Renal cortex interstitium (tissue), 15 donors: ENCODE data around the gene AK4. TPM values are rescaled to one million over a fixed set of nuclear protein-coding genes. Genes with fewer than 3 reads are reported as not detected.
"Not testable (repeated sequence)": the region's sequence is repeated elsewhere in the genome, so short reads cannot be mapped to it uniquely, and the experiment has no call there.

Experiments
- DNase-seq, 11 donors: peaks; one replicate each; pipeline ENCODE4 v3.0.0-alpha.2; 2013; ENCODE audit warnings: low read depth in 9 of 11, low spot score in 4 of 11; ENCODE audit errors: extremely low read depth in 1 of 11
- long read RNA-seq, 16 experiments: transcript quantifications; one replicate each; lab custom pipeline, GENCODE V29; 2026
- polyA plus RNA-seq, 3 donors: library from polyadenylated mRNA; unstranded; fragments of 120-200 nt; gene quantifications; one replicate each; pipeline ENCODE4 v1.2.1, GENCODE V29; 2013; ENCODE audit not compliant: insufficient read length in 3 of 3

AK4 gene
- polyA plus RNA-seq: 10 to 100 TPM; 51.5 to 70.3 (median 67.9) TPM
- long read RNA-seq, donor 1, full-length matches to known transcripts: 14 of 14 reads
- long read RNA-seq, donor 1, partial matches to known transcripts: 0 of 14 reads
- long read RNA-seq, donor 1, other reads (novel, unspliced or antisense): 0 of 14 reads
- long read RNA-seq, donor 2, full-length matches to known transcripts: 21 of 21 reads
- long read RNA-seq, donor 2, partial matches to known transcripts: 0 of 21 reads
- long read RNA-seq, donor 2, other reads (novel, unspliced or antisense): 0 of 21 reads
- long read RNA-seq, donor 3, full-length matches to known transcripts: 25 of 25 reads
- long read RNA-seq, donor 3, partial matches to known transcripts: 0 of 25 reads
- long read RNA-seq, donor 3, other reads (novel, unspliced or antisense): 0 of 25 reads
- long read RNA-seq, donor 4, full-length matches to known transcripts: 19 of 19 reads
- long read RNA-seq, donor 4, partial matches to known transcripts: 0 of 19 reads
- long read RNA-seq, donor 4, other reads (novel, unspliced or antisense): 0 of 19 reads
- long read RNA-seq, donor 5: 0 reads
- long read RNA-seq, donor 6, full-length matches to known transcripts: 22 of 22 reads
- long read RNA-seq, donor 6, partial matches to known transcripts: 0 of 22 reads
- long read RNA-seq, donor 6, other reads (novel, unspliced or antisense): 0 of 22 reads
- long read RNA-seq, donor 7, full-length matches to known transcripts: 17 of 17 reads
- long read RNA-seq, donor 7, partial matches to known transcripts: 0 of 17 reads
- long read RNA-seq, donor 7, other reads (novel, unspliced or antisense): 0 of 17 reads
- long read RNA-seq, donor 8, full-length matches to known transcripts: 32 of 37 reads
- long read RNA-seq, donor 8, partial matches to known transcripts: 5 of 37 reads
- long read RNA-seq, donor 8, other reads (novel, unspliced or antisense): 0 of 37 reads
- long read RNA-seq, donor 9, full-length matches to known transcripts: 15 of 15 reads
- long read RNA-seq, donor 9, partial matches to known transcripts: 0 of 15 reads
- long read RNA-seq, donor 9, other reads (novel, unspliced or antisense): 0 of 15 reads
- long read RNA-seq, donor 10, full-length matches to known transcripts: 8 of 8 reads
- long read RNA-seq, donor 10, partial matches to known transcripts: 0 of 8 reads
- long read RNA-seq, donor 10, other reads (novel, unspliced or antisense): 0 of 8 reads
- long read RNA-seq, donor 11, full-length matches to known transcripts: 10 of 10 reads
- long read RNA-seq, donor 11, partial matches to known transcripts: 0 of 10 reads
- long read RNA-seq, donor 11, other reads (novel, unspliced or antisense): 0 of 10 reads
- long read RNA-seq, donor 12, full-length matches to known transcripts: 5 of 5 reads
- long read RNA-seq, donor 12, partial matches to known transcripts: 0 of 5 reads
- long read RNA-seq, donor 12, other reads (novel, unspliced or antisense): 0 of 5 reads
- long read RNA-seq, donor 13, full-length matches to known transcripts: 29 of 38 reads
- long read RNA-seq, donor 13, partial matches to known transcripts: 9 of 38 reads
- long read RNA-seq, donor 13, other reads (novel, unspliced or antisense): 0 of 38 reads
- long read RNA-seq, donor 14, full-length matches to known transcripts: 2 of 2 reads
- long read RNA-seq, donor 14, partial matches to known transcripts: 0 of 2 reads
- long read RNA-seq, donor 14, other reads (novel, unspliced or antisense): 0 of 2 reads
- long read RNA-seq, donor 15, full-length matches to known transcripts: 15 of 15 reads
- long read RNA-seq, donor 15, partial matches to known transcripts: 0 of 15 reads
- long read RNA-seq, donor 15, other reads (novel, unspliced or antisense): 0 of 15 reads
- long read RNA-seq, donor 16, full-length matches to known transcripts: 42 of 42 reads
- long read RNA-seq, donor 16, partial matches to known transcripts: 0 of 42 reads
- long read RNA-seq, donor 16, other reads (novel, unspliced or antisense): 0 of 42 reads

DNA sequence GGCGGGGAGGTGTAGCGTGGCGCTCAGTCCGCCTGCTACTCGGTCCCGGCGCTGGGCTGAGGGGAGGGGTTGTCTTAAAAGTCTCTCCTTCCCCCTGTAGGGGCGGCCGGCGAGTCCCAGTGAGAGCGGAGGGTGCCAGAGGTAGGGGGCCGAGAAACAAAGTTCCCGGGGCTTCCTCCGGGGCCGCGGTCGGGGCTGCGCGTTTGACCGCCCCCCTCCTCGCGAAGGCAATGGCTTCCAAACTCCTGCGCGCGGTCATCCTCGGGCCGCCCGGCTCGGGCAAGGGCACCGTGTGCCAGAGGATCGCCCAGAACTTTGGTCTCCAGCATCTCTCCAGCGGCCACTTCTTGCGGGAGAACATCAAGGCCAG, at the start of gene AK4:
AK4 (plus strand) TSS at position 26 of the 370 bp plus-strand sequence; CDS start at position 231, 205 bp downstream.
- DNase-seq: not testable (repeated sequence)

DNA sequence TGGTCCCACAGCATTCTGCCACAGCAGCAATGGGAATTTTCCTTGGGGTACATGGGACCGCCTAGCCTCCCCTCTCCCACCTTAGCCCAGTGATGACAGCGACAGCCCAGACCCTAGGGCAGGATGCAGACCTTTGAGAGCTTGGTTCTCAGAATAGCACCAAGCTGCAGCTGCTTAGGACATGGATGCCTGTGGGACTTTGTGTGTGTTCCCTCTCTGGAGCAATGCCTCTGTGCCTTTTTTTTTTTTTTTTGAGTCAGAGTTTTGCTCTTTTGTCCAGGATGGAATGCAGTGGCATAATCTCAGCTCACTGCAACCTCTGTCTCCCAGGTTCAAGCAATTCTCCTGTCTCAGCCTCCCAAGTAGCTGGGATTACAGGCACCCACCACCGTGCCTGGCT, 44.2 kb upstream of the AK4 start:
- no peak for DNase-seq

DNA sequence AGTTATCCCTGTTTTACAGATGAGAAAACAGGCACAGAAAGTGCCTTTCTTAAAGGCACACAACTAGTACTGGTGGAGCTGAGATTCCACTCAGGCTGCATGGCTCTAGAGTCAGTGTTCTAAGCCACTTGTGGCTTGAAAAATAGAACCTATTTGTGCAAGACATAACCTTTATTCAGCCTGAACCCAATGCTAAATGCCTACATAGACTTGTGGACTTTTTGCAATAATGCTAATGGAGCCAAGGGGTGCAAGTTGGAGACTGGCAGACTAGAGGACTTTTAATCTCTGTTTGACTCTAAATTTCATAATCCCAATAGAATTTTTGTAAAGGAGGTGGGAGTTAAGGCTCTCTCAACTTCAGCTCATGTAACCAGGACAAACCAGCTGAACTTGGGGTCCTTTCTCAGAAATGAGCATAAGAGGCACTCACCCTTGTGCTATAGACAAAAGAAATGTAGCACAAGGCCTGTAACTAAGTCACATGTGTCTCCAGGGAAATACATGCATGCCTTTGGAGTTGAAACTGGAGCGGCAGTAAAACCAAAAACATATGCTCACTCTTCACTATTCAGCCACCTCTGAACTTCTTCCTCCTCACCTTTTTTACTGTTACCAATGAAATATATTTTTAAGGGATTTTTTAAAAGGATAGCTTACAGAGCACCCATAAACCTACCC, 43.0 kb upstream of the AK4 start:
- DNase-seq: no peak

DNA sequence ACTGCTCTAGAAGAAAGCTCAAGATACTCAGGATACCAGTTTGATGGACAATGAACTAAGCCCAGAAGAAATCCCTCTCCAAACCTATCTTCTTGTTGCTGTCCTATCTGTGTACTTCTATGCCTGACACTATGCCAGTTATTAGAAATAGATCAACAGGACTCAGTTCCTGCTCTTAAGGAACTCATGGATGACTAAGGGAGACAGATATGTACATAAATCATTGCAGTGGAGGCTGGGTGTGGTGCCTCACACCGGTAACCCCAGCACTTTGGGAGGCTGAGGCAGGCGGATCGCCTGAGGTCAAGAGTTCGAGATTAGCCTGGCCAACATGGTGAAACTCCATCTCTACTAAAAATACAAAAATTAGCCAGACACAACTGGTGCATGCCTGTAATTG, 42.4 kb upstream of the AK4 start:
- no peak for DNase-seq

DNA sequence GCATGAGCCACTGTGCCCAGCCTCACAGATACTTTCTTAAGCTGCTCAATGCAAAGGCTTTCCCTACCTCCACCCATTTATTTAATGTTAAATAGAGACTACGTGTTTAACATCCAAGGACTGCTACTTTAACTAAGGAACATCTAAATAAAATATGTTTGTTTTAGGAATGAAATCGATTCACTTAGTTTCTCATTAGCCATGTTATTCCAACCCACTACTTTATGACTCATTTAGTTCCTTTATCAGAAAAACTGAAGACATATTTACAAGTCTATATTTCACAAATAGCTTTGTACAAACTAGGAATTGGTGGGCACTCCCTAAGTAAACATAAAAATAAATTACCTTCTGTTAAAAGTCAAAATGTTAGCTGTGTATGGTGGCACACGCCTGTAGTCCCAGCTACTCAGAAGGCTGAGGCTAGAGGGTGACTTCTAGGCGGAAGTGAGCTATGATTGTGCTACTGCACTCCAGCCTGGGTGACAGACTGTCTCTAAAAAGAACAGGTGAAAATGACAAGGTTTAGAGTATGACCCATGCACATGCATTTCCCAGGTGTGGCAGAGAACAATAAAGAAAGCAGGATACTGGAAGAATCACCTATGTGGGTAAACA, 39.9 kb upstream of the AK4 start:
- DNase-seq: no peak

DNA sequence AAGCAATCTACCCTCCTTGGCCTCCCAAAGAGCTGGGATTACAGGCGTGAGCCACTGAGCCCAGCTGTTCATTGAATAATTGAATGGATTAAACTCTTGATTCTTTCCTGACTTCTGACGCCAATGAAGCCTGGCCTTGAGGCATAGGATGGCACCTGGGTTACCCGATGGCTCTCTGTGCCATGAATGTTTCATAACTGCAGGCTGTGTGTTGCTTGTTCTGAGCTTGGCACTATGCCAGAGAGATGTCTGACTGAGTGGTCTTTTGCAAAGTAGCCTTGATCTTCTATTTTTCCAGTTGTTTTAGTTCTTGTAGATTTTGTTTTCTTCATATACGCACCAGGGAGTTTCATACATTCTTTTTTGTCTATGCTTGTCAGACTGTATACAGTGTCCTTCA, 38.5 kb upstream of the AK4 start:
- DNase-seq: no peak

DNA sequence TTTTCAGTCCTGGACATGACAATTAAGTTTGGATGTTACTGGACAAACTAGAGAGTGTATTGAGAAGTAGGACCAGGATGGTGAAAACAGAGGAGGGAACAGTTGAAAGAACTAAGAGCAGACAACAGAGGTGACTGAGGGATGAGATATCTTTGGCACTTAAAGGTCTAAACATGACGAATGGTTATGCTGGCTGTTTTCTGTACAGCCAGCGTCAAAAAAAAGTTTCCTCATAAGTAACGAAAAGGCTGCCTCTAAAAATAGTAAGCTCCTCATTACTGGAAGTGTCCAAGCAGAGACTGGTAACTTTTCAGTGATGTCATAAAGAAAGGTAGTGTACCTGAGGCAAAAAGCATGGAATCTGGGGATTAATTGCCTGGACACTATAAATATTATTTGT, 35.2 kb upstream of the AK4 start:
- no peak for DNase-seq

DNA sequence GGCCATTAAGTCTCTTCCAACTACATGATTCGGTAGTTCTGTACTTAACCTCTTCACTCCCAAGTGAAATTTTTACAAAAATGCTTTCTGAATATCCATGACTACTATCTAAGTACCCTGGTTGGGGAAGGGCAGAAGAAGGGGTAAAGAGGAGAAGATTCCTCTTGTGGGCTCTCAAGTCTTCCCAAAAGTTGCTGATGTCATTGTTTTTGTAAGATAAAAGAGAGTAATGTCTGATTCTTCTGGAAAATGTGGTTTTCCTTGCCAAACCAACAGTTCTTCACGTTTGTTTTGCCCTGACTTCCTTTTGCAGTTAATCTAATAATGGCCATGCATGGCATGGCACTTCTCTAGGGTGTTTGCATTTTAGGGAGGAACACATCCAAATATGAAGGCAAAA, 34.7 kb upstream of the AK4 start:
- no peak for DNase-seq

DNA sequence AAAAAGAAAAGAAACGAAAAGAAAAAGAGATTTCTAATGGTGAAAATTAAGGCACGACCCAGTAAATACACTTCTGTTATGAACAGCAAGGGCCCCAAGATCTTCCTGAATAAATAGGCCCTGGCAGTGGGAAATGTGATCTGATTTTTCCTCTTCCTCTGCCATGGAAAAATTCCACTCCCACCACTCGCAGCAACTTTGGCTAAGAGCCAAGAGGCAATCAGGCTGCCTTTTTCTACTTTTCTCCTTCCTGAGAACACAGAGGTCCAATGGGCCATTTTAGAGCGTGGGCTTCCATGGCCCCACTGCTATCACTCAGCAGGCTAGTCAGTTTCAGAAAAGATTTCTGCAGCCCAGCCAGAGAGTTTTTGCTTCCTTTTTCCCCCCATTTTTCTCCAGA, 33.7 kb upstream of the AK4 start:
- peak; percentile 6 to 47 (median 31) for DNase-seq

DNA sequence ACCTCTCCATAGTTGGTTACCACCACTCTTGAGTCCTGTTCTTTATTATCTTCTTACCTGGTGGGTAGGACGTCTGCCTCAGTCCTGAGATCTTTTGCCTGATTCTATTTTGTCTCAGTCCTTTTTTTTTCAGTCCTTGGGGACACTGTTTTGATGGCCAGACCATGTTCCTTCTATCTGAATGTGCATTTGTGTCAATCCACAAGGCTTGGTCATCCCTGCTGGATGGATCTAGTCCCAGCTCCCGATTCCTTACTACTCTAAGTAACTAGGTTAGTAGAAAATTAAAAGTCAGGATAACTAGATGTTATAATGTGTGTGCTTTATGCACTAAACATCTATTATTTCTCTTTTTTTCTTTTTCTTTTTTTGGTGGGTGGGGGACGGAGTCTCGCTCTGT, 28.1 kb upstream of the AK4 start:
- DNase-seq: no peak

DNA sequence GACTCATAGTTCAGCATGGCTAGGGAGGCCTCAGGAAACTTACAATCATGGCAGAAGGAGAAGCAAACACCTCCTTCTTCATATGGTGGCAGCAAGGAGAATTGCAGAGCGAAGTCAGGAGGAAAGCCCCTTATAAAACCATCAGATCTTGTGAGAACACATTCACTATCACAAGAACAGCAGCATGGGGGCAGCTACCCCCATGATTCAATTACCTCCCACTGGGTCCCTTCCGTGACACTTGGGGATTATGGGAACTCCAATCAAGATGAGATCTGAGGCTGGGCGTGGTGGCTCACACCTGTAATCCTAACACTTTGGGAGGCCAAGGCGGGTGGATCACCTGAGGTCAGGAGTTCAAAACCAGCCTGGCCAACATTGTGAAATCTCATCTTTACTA, 18.9 kb upstream of the AK4 start:
- not testable (repeated sequence) for DNase-seq

DNA sequence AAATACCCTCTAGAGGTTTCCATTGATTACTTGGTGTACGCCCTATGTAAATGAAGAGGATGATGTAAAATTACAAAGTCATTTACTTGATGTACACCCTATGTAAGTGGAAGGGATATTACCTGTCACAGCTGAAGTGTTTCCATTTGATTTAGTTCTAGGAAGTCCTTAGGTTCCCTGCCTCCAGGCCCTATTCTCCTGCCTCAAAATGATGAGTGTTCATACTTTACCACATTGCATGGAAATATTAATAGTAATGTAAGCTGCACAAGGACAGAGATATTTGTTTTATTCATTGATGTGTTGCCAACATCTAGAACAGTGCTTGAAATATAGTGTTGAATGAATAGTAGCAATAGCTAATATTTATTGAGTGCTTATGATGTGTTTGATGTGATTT, 9.5 kb upstream of the AK4 start:
- no peak for DNase-seq

DNA sequence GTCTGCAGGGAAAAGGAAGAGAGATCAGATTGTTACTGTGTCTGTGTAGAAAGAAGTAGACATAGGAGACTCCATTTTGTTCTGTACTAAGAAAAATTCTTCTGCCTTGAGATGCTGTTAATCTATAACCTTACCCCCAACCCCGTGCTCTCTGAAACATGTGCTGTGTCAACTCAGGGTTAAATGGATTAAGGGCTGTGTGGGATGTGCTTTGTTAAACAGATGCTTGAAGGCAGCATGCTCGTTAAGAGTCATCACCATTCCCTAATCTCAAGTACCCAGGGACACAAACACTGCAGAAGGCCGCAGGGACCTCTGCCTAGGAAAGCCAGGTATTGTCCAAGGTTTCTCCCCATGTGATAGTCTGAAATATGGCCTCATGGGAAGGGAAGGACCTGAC, 8.2 kb upstream of the AK4 start:
- not testable (repeated sequence) for DNase-seq

DNA sequence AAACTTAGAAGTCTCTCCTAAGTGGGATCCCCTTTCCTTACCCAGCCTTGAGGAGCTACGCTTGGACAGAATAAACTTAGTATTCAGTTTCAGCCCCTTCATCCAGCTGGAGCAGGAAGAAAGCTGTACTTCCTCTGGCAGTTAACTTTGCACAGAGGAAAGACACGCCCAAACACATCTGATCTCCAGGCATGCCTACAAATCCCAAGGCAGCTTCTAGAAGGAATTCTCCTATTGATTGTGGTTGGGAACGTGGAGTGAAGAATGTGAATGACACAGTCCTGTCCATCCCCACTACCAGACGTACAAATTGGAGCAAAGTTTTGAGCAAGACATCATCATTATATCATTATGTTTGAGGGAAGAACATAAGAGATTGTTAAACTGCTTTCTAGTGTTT, 6.6 kb upstream of the AK4 start:
- peak in 2 of 11 donors; percentile 9 to 14 for DNase-seq

DNA sequence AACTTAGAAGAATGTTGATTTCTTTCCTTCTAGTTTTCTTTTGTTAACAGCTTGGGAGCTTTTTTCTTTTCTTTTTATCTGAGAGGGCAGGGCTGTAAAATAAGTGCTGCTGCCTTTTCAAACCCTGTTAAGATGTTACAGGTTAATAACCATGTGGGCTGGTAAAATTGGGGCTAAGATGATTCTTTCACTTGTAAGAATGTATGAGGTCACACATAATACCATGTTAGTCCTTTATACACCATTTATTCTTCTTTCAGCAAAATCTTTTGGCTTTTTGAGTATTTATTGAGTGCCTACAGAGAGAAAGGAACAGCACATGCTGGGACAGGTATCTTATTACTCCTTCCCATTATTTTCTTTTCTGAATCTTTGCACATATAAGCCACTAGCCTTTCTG, 6.1 kb upstream of the AK4 start:
- DNase-seq: no peak

DNA sequence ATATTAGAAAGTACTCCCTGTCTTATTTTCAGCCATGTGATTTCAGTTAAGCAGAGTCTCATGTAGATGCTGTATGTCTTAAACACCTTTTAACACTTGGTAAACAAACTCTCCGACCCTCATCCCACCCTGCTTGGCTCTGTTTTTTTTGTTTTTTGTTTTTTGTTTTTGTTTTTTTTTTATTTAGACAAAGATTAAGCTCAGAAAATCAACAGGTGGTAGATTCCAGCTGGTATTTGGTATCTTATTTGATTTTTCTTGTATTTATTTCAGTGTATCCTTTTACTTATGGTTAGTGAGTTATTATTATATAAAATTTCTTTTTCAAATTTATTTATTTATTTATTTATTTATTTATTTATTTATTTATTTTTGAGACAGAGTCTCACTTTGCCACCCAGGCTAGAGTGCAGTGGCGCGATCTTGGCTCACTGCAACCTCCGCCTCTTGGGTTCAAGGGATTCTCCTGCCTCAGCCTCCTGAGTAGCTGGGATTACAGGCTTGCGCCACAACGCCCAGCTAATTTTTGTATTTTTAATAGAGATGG, 4.8 kb upstream of the AK4 start:
- not testable (repeated sequence) for DNase-seq
